GM19397 (cell line): ENCODE results near the gene POM121C.
"Not testable (repeated sequence)": the region's sequence is repeated elsewhere in the genome, so short reads cannot be mapped to it uniquely, and the experiment has no call there.

Source experiments
- ATAC-seq: cut with Tn5 transposase; IDR thresholded peaks from one replicate; pipeline ENCODE4 v1.9.1; 2021; ENCODE audit warnings: mild to moderate bottlenecking, moderate library complexity; ENCODE audit not compliant: unreplicated experiment

POM121C gene

GRCh38 chr7:75439000-75439399 lies 47.1 kb downstream of the POM121C start:
- ATAC-seq, result not testable (repeated sequence)

DNA sequence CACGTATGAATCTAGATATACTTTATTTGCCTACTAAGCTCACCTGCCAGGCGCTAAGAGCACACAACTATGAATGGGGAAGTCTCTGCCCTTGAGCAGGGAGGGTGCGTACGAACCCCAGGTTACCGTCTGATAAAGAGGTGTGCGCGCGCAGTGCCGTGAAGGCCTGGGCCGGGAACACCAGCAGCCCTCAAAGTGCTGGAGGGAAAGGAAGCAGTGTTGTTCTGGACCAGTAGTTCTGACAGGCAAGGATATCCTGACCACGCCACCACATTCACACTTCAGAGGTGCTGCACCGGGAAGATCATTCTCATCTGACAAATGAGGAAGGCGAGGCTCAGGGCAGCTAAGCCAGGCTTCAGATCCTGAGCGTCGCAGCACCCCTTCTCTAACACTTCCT lies 62.6 kb downstream of the POM121C start:
- not testable (repeated sequence) for ATAC-seq

- ATAC-seq, result not testable (repeated sequence)
Observed at GRCh38 chr7:75421798-75422710, 64.0 kb downstream of the POM121C start.

- not testable (repeated sequence) for ATAC-seq
Observed at GRCh38 chr7:75420152-75420551, 65.9 kb downstream of the POM121C start.

DNA sequence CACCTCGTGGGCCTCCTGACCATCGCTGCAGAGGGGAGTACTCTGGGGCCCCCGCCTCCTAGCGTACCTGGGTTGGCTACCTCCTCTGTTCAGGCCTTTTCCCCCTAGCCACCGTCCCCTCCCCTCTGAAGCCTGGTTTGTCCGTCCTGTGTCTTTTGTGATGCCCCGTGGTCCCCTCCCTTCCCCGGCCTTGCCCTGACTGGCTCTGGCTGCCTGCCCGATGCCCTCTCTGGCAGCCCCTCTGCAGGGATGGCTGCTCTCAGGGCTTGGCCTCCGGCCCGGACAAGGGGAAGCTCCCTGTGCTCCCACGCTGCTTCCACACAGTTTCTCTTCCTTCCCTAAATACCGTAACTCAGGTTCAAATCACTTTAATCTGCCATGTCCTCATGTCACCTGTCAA lies 66.4 kb downstream of the POM121C start:
- ATAC-seq, result not testable (repeated sequence)

DNA sequence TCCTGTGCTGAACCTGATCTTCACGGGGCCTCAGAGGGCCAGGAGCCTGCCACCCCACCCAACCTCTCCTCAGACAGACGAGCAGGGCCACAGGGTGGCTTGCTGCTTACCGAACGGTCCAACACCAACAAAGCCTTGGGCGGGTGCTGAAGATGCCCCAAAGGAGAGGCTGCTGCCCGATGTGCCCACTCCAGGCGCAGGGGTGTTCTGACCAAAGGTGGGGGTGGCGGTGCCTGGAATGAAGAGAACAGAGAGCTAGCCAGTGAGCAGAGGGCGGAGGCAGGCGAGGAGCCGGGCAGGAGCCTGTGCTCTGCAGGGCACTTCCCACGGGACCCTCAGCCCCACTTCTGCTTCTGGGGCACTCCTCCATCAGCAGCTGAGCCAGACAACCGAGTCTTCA lies 66.9 kb downstream of the POM121C start:
- not testable (repeated sequence) for ATAC-seq

GRCh38 chr7:75418292-75418858 lies 67.7 kb downstream of the POM121C start:
- not testable (repeated sequence) for ATAC-seq

DNA sequence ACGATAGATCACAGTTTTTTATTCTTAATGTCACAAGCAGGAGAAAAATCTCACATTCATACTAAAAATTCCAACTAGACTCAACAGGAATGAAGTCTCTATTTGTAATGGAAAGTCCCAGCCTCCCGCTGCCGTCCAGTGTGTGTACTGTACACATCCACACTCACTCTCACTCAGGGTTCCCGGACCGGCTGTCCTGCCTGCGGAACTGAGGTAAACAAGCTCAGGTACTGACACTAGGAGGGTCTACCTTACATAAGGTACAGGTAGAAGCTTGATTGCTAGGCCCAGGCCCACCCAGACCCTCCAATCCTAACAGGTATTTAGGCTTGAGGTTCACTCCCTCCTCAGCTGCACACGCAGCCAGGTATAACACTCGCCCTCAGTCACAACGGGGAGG lies 69.3 kb downstream of the POM121C start:
- not testable (repeated sequence) for ATAC-seq

DNA sequence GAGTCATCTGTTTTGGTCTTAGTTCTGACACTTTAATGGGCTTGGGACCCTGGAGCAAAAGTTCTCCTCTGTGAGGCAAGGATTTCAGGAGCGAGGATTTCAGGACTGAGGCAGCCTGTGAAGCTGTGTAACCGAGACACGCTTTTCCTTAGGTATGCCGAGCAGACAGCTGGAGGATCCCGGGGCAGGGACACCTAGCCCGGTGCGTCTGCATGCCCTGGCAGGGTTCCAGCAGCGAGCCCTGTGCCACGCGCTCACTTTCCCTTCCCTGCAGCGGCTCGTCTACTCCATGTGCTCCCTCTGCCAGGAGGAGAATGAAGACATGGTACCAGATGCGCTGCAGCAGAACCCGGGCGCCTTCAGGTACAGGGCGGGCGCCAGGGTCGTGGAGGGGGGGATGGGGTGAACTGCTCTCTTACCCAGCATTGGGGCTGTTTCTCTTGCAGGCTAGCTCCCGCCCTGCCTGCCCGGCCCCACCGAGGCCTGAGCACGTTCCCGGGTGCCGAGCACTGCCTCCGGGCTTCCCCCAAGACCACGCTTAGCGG lies 70.2 kb downstream of the POM121C start:
- ATAC-seq, result not testable (repeated sequence)

- ATAC-seq, result not testable (repeated sequence)
Observed at GRCh38 chr7:75415428-75415817, 70.7 kb downstream of the POM121C start.

- ATAC-seq, result not testable (repeated sequence)
Observed at GRCh38 chr7:75414708-75415427, 71.2 kb downstream of the POM121C start.

DNA sequence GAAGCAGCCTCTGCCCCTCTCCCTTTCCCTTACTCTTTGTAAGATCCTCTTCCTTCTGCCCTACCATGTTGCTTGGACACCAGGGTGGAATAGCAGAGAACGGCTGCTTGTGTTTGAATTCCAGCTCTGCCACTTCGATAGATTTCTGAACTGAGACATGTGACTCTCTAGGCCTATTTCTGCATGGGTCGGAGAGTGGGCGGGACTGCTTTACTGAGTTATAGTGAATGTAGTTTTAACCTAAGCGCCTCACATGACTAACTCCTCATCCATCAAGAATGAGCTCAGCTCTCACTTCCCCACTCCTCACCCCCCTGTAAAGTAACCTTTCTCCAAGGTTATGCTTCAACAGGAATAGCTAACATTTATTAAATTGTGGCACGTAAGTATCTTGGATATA lies 71.9 kb downstream of the POM121C start:
- not testable (repeated sequence) for ATAC-seq

DNA sequence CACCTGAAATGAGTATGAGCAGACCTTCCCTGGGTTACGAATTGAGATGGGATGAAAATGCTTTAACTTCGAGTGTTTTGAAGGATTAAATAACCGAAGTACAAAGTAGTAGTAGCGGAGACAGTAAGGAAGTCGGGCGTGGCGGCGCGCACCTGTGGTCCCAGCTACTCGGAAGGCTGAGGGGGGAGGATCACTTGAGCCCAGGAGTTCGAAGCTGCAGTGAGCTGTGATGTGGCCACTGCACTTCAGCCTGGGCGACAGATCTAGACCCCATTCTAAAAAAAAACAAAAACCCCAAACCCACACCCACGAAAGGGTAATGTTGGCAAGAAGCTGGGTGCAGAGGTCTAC lies 75.3 kb downstream of the POM121C start:
- peak; percentile 1 for ATAC-seq

- ATAC-seq, result peak; percentile 89
Observed at GRCh38 chr7:75409880-75410822, 75.9 kb downstream of the POM121C start.

DNA sequence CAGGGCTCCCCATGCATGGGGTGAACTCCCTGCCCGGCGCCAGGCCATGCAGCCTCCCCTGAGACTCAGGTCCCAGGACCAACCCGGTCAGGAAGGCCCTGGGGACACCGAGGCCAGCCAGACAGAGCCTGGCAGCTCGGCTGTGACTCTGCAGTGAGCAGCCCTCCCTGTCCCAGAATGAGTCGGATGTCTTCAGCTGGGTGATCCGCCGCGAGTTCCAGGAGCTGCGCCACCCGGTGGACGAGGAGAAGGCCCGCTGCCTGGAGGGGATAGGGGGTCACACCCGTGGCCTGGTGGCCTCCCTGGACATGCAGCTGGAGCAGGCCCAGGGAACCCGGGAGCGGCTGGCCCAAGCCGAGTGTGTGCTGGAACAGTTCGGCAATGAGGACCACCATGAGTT lies 81.4 kb downstream of the POM121C start:
- ATAC-seq, result not testable (repeated sequence)

DNA sequence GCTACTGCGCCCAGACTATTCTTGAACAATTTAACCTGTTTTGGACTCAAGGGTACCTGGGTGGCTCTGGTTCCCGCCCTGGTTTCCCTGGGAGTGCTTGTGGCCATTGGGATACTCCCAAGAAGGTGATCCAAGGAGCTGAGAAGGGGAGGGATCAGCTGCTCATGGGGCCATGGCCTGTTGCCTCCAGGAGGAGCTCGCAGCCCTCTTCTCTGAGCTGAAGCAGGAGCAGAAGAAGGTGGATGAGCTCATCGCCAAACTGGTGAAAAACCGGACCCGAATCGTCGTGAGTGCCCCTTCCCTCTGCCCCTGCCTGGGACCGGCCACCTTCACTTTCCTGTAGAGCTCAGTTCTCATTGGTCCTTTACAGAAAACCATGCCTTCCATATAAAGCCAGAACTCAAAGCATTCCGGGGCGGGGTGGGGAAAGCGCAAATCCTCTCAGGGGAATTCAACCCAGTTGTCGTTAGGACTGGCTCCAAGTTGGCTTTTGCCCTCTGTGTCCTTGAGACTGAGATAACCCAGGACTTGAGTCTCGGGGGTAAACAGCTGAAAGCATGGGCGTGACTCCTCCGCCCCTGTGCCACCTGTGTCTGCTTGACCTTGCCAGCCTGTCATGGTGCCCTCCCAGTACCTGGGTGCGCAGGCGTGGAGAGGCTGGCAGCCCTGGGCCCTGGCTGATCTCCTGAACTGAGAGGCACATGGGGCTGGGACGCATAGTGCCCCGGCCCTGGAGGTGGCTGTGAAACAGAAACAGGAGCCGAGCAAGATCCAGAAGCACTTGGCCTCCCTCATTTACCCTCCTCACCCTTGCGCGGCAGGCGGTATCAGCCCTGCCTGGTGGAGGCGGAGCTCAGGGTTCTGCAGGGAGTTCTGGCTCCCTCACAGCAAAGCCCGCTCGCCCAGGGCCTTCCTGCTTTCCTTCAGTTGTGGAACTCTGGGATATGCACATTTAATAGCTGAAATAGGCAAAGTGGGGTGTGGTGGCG lies 82.3 kb downstream of the POM121C start:
- not testable (repeated sequence) for ATAC-seq

DNA sequence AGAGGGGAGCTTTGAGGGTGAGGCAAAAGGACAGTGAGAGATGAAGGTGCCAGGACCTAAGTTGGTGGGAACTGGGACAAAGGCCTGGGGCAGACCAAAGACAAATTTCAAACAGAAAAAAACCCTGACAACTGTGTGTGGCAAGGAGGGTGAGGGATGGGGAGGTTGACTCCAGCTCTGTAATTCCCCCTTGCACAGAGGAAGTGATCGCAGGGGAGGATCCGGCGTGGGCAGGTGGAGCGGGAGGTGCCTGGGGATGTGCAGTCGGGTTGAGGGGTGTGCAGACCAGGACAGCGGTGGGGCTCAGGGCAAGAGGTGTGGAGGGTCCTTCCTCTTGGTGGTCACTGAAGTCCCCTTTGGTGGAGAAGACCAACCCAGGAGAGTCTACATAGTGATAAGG lies 85.5 kb downstream of the POM121C start:
- not testable (repeated sequence) for ATAC-seq

DNA sequence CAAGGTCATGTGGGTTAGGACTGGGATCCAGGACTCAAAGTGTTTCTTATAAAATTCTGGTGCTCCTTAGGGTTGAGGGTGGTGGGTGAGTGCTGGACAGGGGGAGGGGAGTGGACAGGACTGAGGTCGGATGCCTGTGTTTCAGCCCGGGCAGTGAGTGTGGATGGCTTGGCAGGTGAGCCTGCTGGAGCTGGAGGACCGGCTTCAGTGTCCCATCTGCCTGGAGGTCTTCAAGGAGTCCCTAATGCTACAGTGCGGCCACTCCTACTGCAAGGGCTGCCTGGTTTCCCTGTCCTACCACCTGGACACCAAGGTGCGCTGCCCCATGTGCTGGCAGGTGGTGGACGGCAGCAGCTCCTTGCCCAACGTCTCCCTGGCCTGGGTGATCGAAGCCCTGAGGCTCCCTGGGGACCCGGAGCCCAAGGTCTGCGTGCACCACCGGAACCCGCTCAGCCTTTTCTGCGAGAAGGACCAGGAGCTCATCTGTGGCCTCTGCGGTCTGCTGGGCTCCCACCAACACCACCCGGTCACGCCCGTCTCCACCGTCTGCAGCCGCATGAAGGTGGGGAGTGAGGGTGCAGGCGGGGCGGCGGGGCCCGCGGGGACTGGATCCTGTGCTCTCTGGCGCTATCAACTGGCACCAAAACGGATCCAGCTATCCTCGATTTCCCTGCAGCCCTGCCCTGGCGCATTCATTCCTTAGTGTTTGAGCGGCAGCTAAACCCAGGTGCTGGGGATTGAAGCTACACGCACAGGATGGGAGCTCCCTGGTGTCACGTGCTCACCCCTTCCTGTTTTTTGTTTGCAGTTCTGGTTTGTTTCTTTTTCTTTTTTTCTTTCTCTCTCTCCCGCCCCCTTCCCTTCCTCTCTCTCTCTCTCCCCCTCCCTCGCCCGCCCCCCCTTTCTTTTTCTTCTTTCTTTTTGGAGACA lies 87.1 kb downstream of the POM121C start:
- not testable (repeated sequence) for ATAC-seq
